GM21619 (cell line): ENCODE results near the gene CAMK2D.

ENCODE experiments used
- ATAC-seq: cut with Tn5 transposase; IDR thresholded peaks from one replicate; pipeline ENCODE4 v1.9.1; 2021; ENCODE audit not compliant: unreplicated experiment

CAMK2D gene

GRCh38 chr4:113644398-113644797 is 117.1 kb downstream of the CAMK2D start:
- no peak for ATAC-seq

- no peak for ATAC-seq
These were observed 118.0 kb downstream of the CAMK2D start for GRCh38 chr4:113643505-113643904.

- peak; percentile 68 for ATAC-seq
These were observed 120.5 kb downstream of the CAMK2D start for GRCh38 chr4:113641025-113641431.

- peak; percentile 41 for ATAC-seq
These were observed 122.2 kb downstream of the CAMK2D start for GRCh38 chr4:113639326-113639725.

- no peak for ATAC-seq
These were observed 123.0 kb downstream of the CAMK2D start for GRCh38 chr4:113638562-113638832.

- ATAC-seq: no peak
These were observed 123.5 kb downstream of the CAMK2D start for GRCh38 chr4:113637823-113638561.

GRCh38 chr4:113637363-113637762 is 124.2 kb downstream of the CAMK2D start:
- ATAC-seq: no peak

- no peak for ATAC-seq
These were observed 124.7 kb downstream of the CAMK2D start for GRCh38 chr4:113636877-113637276.

GRCh38 chr4:113636438-113636818 is 125.1 kb downstream of the CAMK2D start:
- ATAC-seq: peak; percentile 40

- no peak for ATAC-seq
These were observed 125.7 kb downstream of the CAMK2D start for GRCh38 chr4:113635739-113636437.

- no peak for ATAC-seq
These were observed 127.2 kb downstream of the CAMK2D start for GRCh38 chr4:113634081-113634969.

GRCh38 chr4:113633467-113633866 is 128.1 kb downstream of the CAMK2D start:
- no peak for ATAC-seq

- no peak for ATAC-seq
These were observed 132.8 kb downstream of the CAMK2D start for GRCh38 chr4:113628711-113629110.

- no peak for ATAC-seq
These were observed 134.2 kb downstream of the CAMK2D start for GRCh38 chr4:113627321-113627720.

GRCh38 chr4:113625902-113626301 is 135.6 kb downstream of the CAMK2D start:
- no peak for ATAC-seq

- ATAC-seq: no peak
These were observed 138.2 kb downstream of the CAMK2D start for GRCh38 chr4:113623274-113623894.

GRCh38 chr4:113621633-113622032 is 139.9 kb downstream of the CAMK2D start:
- ATAC-seq: no peak

GRCh38 chr4:113620032-113620431 is 141.5 kb downstream of the CAMK2D start:
- ATAC-seq: no peak

GRCh38 chr4:113619526-113619925 is 142.0 kb downstream of the CAMK2D start:
- ATAC-seq: no peak

GRCh38 chr4:113618205-113618604 is 143.3 kb downstream of the CAMK2D start:
- no peak for ATAC-seq

GRCh38 chr4:113617195-113617594 is 144.3 kb downstream of the CAMK2D start:
- no peak for ATAC-seq
